Lung (tissue), 12 donors: ENCODE results near the gene C5orf52. TPM values are rescaled to one million over a fixed set of nuclear protein-coding genes. Genes with fewer than 3 reads are reported as not detected.

Source experiments
- ATAC-seq: fragments of 200-7000 bp; cut with Tn5 transposase; one replicate; pipeline ENCODE4 v1.9.1; 2020; ENCODE audit warnings: moderate number of reproducible peaks; ENCODE audit not compliant: insufficient read depth, low FRiP score
- DNase-seq, 3 donors: peaks; one replicate each; pipeline ENCODE4 v3.0.0-alpha.2; 2013 to 2017
- H3K27ac ChIP-seq, 2 donors: one replicate each; pipeline ENCODE4 v1.5.1; 2013; ENCODE audit warnings: mild to moderate bottlenecking in 2 of 2, moderate library complexity in 2 of 2, control low read depth in 1 of 2, inconsistent platforms in 1 of 2, low read depth in 1 of 2, low read length in 1 of 2
- H3K27me3 ChIP-seq, 3 donors: one replicate each; pipeline ENCODE4 v1.5.1; 2013; ENCODE audit warnings: low read length in 2 of 3; ENCODE audit not compliant: control insufficient read depth in 3 of 3, insufficient read depth in 3 of 3
- H3K36me3 ChIP-seq, 4 donors: one replicate each; pipeline ENCODE4 v1.5.1; 2013; ENCODE audit warnings: low read length in 4 of 4, mild to moderate bottlenecking in 1 of 4, moderate library complexity in 1 of 4; ENCODE audit not compliant: control insufficient read depth in 4 of 4, insufficient read depth in 4 of 4
- H3K4me1 ChIP-seq, 5 donors: one replicate each; pipeline ENCODE4 v1.5.1; 2013; ENCODE audit warnings: low read length in 5 of 5, mild to moderate bottlenecking in 2 of 5, moderate library complexity in 1 of 5; ENCODE audit not compliant: control insufficient read depth in 5 of 5, insufficient read depth in 5 of 5
- H3K4me3 ChIP-seq: one replicate; pipeline ENCODE4 v1.5.1; 2013; ENCODE audit warnings: mild to moderate bottlenecking, control low read depth, moderate library complexity
- H3K9ac ChIP-seq, 2 donors: one replicate each; pipeline ENCODE4 v1.5.1; 2013; ENCODE audit warnings: low read length in 2 of 2, control low read depth in 1 of 2; ENCODE audit not compliant: insufficient read depth in 1 of 2
- H3K9me3 ChIP-seq, 4 donors: one replicate each; pipeline ENCODE4 v1.5.1; 2013; ENCODE audit warnings: low read length in 3 of 4, mild to moderate bottlenecking in 1 of 4, moderate library complexity in 1 of 4; ENCODE audit not compliant: control insufficient read depth in 4 of 4, insufficient read depth in 3 of 4
- WGBS, 2 donors: extraction: QIAGEN DNeasy Blood & Tissue Kit; methylation state at CpG; one replicate each; pipeline ENCODE4 v1.1.7; 2013; 5-methylcytosine and 5-hydroxymethylcytosine counted together
- polyA plus RNA-seq, 2 donors: library from polyadenylated mRNA; stranded (reverse); fragments of 200-250 nt; gene quantifications; one replicate each; pipeline ENCODE4 v1.2.1, GENCODE V29; 2013
- total RNA-seq, 2 donors: library from RNA; depleted of rRNA in 1 of 2; stranded (reverse); fragments of >200 nt in 1 of 2; gene quantifications; one replicate each; pipeline ENCODE4 v1.2.1, GENCODE V29; 2014 to 2021
- TF ChIP-seq, protein P1 (sequence below): IDR thresholded peaks from 2 replicates; pipeline ENCODE4 v1.5.1; 2012; ENCODE audit warnings: mild to moderate bottlenecking; ENCODE audit errors: control extremely low read depth, extremely low read depth
- donor health status: control.
- donor health status: control.
- donor health status: Bipolar disorder and iron deficiency.
- donor health status: healthy.
- donor health status: DM: yes; HTN: yes; CAD: no.

The C5orf52 gene
- total and polyA plus RNA-seq, 4 donors: 0.09 TPM; not detected in 3

DNA sequence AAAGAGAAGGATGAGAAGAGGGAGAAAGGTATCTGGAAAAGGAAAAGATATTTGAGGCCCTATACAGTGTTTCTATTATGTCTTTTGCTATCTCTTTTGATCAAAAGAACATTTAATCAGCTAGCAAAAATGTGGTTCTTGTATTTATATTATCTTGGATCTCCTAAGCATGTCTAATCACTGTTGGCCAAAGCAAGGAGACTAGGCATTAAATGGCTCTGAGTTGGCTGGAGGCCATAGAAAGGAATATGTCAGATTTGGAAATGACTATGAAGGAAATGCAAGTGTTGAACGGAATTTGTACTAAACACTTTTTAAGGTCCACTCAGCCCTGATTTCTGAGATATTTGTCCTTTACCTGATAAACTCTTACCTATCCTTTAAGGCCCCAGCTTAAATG lies 37.5 kb downstream of the C5orf52 start:
- H3K9me3 ChIP-seq: no peaks in the 10 kb centered on the region
- DNase-seq (peak in 2 of 3 donors; percentile 38 to 40), ATAC-seq (no peak)
- peaks cover 0 to 5% (median 0%) of the 10 kb centered on the region in 5 donors for H3K4me1 ChIP-seq
- H3K36me3 ChIP-seq: no peaks in the 10 kb centered on the region
- H3K27ac ChIP-seq: no peak overlapping the region
- H3K27me3 ChIP-seq: no peaks in the 10 kb centered on the region
- H3K9ac ChIP-seq: no peak overlapping the region
- 55 to 77% methylated on average over 1 of the region's 1 CpG for WGBS, 2 donors
- TF ChIP-seq, protein P1, sequence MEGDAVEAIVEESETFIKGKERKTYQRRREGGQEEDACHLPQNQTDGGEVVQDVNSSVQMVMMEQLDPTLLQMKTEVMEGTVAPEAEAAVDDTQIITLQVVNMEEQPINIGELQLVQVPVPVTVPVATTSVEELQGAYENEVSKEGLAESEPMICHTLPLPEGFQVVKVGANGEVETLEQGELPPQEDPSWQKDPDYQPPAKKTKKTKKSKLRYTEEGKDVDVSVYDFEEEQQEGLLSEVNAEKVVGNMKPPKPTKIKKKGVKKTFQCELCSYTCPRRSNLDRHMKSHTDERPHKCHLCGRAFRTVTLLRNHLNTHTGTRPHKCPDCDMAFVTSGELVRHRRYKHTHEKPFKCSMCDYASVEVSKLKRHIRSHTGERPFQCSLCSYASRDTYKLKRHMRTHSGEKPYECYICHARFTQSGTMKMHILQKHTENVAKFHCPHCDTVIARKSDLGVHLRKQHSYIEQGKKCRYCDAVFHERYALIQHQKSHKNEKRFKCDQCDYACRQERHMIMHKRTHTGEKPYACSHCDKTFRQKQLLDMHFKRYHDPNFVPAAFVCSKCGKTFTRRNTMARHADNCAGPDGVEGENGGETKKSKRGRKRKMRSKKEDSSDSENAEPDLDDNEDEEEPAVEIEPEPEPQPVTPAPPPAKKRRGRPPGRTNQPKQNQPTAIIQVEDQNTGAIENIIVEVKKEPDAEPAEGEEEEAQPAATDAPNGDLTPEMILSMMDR: no peak
- no peak overlapping the region for H3K4me3 ChIP-seq

DNA sequence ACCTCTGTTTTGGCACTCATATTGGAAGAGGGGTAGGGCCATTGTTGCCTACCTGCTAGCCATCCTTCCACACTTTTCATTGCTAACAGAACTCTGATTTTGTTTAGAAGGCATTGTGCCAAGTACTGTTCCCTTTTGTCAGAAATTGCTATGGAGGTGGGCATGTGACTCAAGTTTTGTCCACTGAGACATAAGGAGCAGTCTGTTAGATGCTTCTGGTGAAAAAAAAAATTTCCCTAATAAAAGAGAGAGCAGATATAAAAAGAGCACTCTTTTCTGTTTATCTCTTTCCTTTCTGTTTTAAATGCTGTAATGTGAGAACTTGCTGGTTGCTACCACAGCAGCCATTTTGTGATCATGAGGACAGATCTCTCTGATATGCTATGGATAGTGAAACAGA lies 38.0 kb downstream of the C5orf52 start:
- no peak for ATAC-seq
- no peak overlapping the region for H3K9ac ChIP-seq
- no peaks in the 10 kb centered on the region for H3K36me3 ChIP-seq
- peaks cover 0 to 5% (median 0%) of the 10 kb centered on the region in 5 donors for H3K4me1 ChIP-seq
- no peaks in the 10 kb centered on the region for H3K9me3 ChIP-seq
- H3K27ac ChIP-seq: no peak overlapping the region
- no peaks in the 10 kb centered on the region for H3K27me3 ChIP-seq
- TF ChIP-seq, protein P1: no peak
- no peak overlapping the region for H3K4me3 ChIP-seq
- no peak for DNase-seq

DNA sequence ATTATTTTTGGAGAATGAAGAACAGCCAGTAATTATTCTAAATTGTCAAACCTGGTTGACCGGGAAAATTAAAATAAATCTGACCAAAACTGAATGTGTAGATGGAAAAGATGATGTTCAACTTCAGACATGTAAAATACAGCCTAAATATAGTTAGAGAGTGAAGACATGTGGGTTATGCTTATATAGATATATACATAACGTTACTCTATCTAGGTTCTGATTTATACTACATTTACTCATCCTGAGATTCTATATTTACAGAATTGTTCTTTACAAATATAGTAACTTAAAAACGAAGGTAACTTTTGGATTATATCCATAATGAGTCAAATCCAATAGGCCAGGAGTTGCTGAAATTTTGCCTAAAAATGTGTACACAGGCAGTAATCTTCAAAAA lies 39.1 kb downstream of the C5orf52 start:
- Histone ChIP-seq H3K36me3 (no peaks in the 10 kb centered on the region), H3K9ac (no peak overlapping the region), H3K4me3 (no peak overlapping the region), H3K27me3 (no peaks in the 10 kb centered on the region), H3K4me1 (peaks cover 0 to 5% (median 0%) of the 10 kb centered on the region in 5 donors), H3K9me3 (no peaks in the 10 kb centered on the region), H3K27ac (no peak overlapping the region)
- ATAC-seq (no peak), DNase-seq (no peak)
- TF ChIP-seq, protein P1: no peak
- WGBS, 2 donors: 67 to 88% methylated on average over 3 of the region's 3 CpGs

DNA sequence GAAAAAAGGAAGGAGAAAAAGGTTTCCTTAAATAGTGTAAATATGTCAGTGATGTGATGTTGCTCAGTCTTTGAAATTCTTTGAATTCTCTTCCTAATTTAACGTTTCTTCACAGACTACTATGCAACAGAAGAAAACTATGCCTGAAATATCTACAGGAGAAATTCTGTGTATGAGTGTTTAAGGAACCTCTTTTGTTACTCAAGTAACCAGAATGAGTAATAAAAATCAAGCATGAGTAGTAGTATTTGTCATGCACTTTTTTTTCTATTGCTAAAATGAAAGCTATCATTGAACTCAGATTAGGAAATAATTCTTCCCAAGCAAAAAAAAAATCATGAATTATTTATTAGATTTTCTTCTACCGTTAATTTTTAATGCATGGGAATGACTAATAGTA lies 39.5 kb downstream of the C5orf52 start:
- H3K27me3 ChIP-seq: no peaks in the 10 kb centered on the region
- no peaks in the 10 kb centered on the region for H3K9me3 ChIP-seq
- no peaks in the 10 kb centered on the region for H3K36me3 ChIP-seq
- ATAC-seq (no peak), DNase-seq (no peak)
- TF ChIP-seq, protein P1: no peak
- 57 to 68% methylated on average over 2 of the region's 2 CpGs for WGBS, 2 donors
- no peak overlapping the region for H3K4me3 ChIP-seq
- H3K4me1 ChIP-seq: peaks cover 0 to 5% (median 0%) of the 10 kb centered on the region in 5 donors
- H3K9ac ChIP-seq: no peak overlapping the region
- H3K27ac ChIP-seq: no peak overlapping the region
